HepG2 (cell line): ENCODE measurements around the gene LCN12. TPM values are rescaled to one million over a fixed set of nuclear protein-coding genes. Genes with fewer than 3 reads are reported as not detected.

Experiments used
- ATAC-seq: fragments of 200-7000 bp; cut with Tn5 transposase; 3 replicates; pipeline ENCODE4 v1.9.1; 2020; ENCODE audit warnings: mild to moderate bottlenecking, moderate library complexity
- BruUV-seq: library from RNA; stranded (reverse); fragments of 400-500 nt; replicated peaks from 2 replicates; lab custom pipeline; 2021; lab: Mats Ljungman, UMichigan
- CTCF ChIA-PET: fragments of 300-600 bp; formaldehyde crosslinking; extraction: SDS; loops from one replicate; lab custom pipeline; 2021; ENCODE audit warnings: low total read pairs, inconsistent platforms, low intra/inter-chr PET ratio; lab: Yijun Ruan, JAX
- POLR2A ChIA-PET: fragments of 350-600 bp; sonication (Branson Sonifier 250); formaldehyde crosslinking; loops from one replicate; lab custom pipeline; 2020; ENCODE audit warnings: antibody characterized with exemption, inconsistent platforms; lab: Yijun Ruan, JAX
- DNase-seq: peaks from one replicate; pipeline ENCODE4 v3.0.0-alpha.2; 2015; ENCODE audit warnings: low spot score
- FAIRE-seq: peaks from 3 replicates; lab custom pipeline; 2011; peaks lifted over from hg19 to GRCh38; lab: Jason Lieb, UNC
- H2AFZ ChIP-seq: one replicate; pipeline ENCODE4 v1.6.1; 2011; ENCODE audit warnings: low read length, inconsistent platforms
- H3K27ac ChIP-seq: fragments of 300-600 bp; 3 replicates; pipeline ENCODE4 v1.8.0; 2011; ENCODE audit warnings: mixed run types, mild to moderate bottlenecking, mixed read lengths, low read length, inconsistent platforms; ENCODE audit not compliant: insufficient read depth; ENCODE audit errors: extremely low read length
- H3K27me3 ChIP-seq, 2 experiments: fragments of 200-600 bp in 1 of 2; 2 replicates in 1 of 2; 3 replicates in 1 of 2; pipeline versions ENCODE4 v1.6.0 to v1.8.0; 2011; ENCODE audit warnings: low read length in 2 of 2, mild to moderate bottlenecking in 2 of 2, moderate library complexity in 2 of 2, inconsistent platforms in 1 of 2; ENCODE audit not compliant: insufficient read depth in 2 of 2, control insufficient read depth in 1 of 2
- H3K36me3 ChIP-seq, 2 experiments: fragments of 200-600 bp in 1 of 2; replicated peaks in 1 of 2; 2 replicates in 1 of 2; 3 replicates in 1 of 2; pipeline versions ENCODE4 v1.5.1 to v1.8.0; 2011; ENCODE audit warnings: low read length in 2 of 2, inconsistent platforms in 1 of 2; ENCODE audit not compliant: insufficient read depth in 2 of 2, control insufficient read depth in 1 of 2
- H3K4me1 ChIP-seq: 2 replicates; pipeline ENCODE4 v1.5.1; 2012; ENCODE audit warnings: low read length, inconsistent platforms; ENCODE audit not compliant: insufficient read depth
- H3K4me2 ChIP-seq: 2 replicates; pipeline ENCODE4 v1.6.0; 2011; ENCODE audit warnings: low read depth, low read length, inconsistent platforms
- H3K4me3 ChIP-seq, 3 experiments: fragments of 200-600 bp in 1 of 3; sonication (generic), shearing (Covaris generic) in 1 of 3; replicated peaks in 1 of 3; 2 replicates each; pipeline ENCODE4 v1.5.1; 2011 to 2016; ENCODE audit warnings: low read length in 3 of 3, inconsistent platforms in 2 of 3, low read depth in 2 of 3, mild to moderate bottlenecking in 2 of 3, control low read depth in 1 of 3, mixed read lengths in 1 of 3; ENCODE audit not compliant: insufficient read depth in 1 of 3
- H3K79me2 ChIP-seq: one replicate; pipeline ENCODE4 v1.6.1; 2011; ENCODE audit warnings: low read length, inconsistent platforms; ENCODE audit not compliant: insufficient read depth
- H3K9ac ChIP-seq: 2 replicates; pipeline ENCODE4 v1.6.0; 2011; ENCODE audit warnings: mild to moderate bottlenecking, low read depth, low read length, inconsistent platforms; ENCODE audit not compliant: insufficient read depth
- H3K9me3 ChIP-seq: 2 replicates; pipeline ENCODE4 v1.5.1; 2012; ENCODE audit warnings: mild to moderate bottlenecking, low read length
- H4K20me1 ChIP-seq: 2 replicates; pipeline ENCODE4 v1.6.0; 2011; ENCODE audit warnings: inconsistent platforms, mild to moderate bottlenecking, low read length, moderate library complexity; ENCODE audit not compliant: insufficient read depth
- BCL3 ChIP-seq: sonication (generic); formaldehyde crosslinking; IDR thresholded peaks from 2 replicates; pipeline ENCODE4 v1.5.1; 2020; ENCODE audit warnings: mild to moderate bottlenecking, missing genetic modification reagents, moderate library complexity
- GFI1 ChIP-seq: sonication (generic); formaldehyde crosslinking; IDR thresholded peaks from 2 replicates; pipeline ENCODE4 v1.5.0; 2020; ENCODE audit warnings: missing genetic modification reagents, mild to moderate bottlenecking, borderline replicate concordance
- HIVEP1 ChIP-seq: sonication (generic); formaldehyde crosslinking; IDR thresholded peaks from 2 replicates; pipeline ENCODE4 v1.4.0; 2020; ENCODE audit warnings: mild to moderate bottlenecking, missing genetic modification reagents
- IKZF4 ChIP-seq: sonication (generic); formaldehyde crosslinking; IDR thresholded peaks from 2 replicates; pipeline ENCODE4 v1.5.1; 2020; ENCODE audit warnings: borderline replicate concordance, mild to moderate bottlenecking, low read depth, missing genetic modification reagents; ENCODE audit errors: not compliant biosample characterization
- MBNL3 ChIP-seq: fragments of 250-450 bp; sonication (Bioruptor Pico); conservative IDR thresholded peaks from 2 replicates; pipeline ENCODE4 v1.8.0; 2022; ENCODE audit warnings: mild to moderate bottlenecking, inconsistent platforms
- NR2F1 ChIP-seq, 2 experiments: fragments of 450-650 bp in 1 of 2; formaldehyde crosslinking in 1 of 2; IDR thresholded peaks; 2 replicates each; pipeline versions ENCODE4 v1.5.0 to v1.6.1; 2016 to 2020; ENCODE audit warnings: mild to moderate bottlenecking in 1 of 2, missing compliant biosample characterization in 1 of 2, missing genetic modification reagents in 1 of 2, moderate library complexity in 1 of 2
- NR2F2 ChIP-seq: IDR thresholded peaks from 2 replicates; pipeline ENCODE4 v1.6.1; 2012; ENCODE audit warnings: low read depth, inconsistent platforms, borderline replicate concordance
- NR2F6 ChIP-seq, 2 experiments: IDR thresholded peaks; 2 replicates each; pipeline ENCODE4 v1.6.1; 2016; ENCODE audit warnings: antibody characterized with exemption in 1 of 2, mild to moderate bottlenecking in 1 of 2
- RARA ChIP-seq: IDR thresholded peaks from 2 replicates; pipeline ENCODE4 v1.6.1; 2016; ENCODE audit warnings: missing genetic modification reagents, missing compliant biosample characterization
- SOX6 ChIP-seq, 2 experiments: fragments of 450-650 bp in 1 of 2; sonication (generic) in 1 of 2; formaldehyde crosslinking in 1 of 2; IDR thresholded peaks; 2 replicates each; pipeline versions ENCODE4 v1.4.0 to v1.6.1; 2017 to 2020; ENCODE audit warnings: antibody characterized with exemption in 1 of 2, mild to moderate bottlenecking in 1 of 2, missing genetic modification reagents in 1 of 2
- TFAP4 ChIP-seq: sonication (generic); IDR thresholded peaks from 2 replicates; pipeline ENCODE4 v1.6.1; 2016; ENCODE audit warnings: low read depth, borderline replicate concordance
- UBTF ChIP-seq: sonication (generic); formaldehyde crosslinking; IDR thresholded peaks from 2 replicates; pipeline ENCODE4 v1.4.0; 2020; ENCODE audit warnings: mild to moderate bottlenecking, missing genetic modification reagents
- ZFX ChIP-seq: sonication (generic); formaldehyde crosslinking; IDR thresholded peaks from 2 replicates; pipeline ENCODE4 v1.4.0; 2020; ENCODE audit warnings: mild to moderate bottlenecking, low read depth, missing genetic modification reagents, moderate library complexity
- ZNF362 ChIP-seq: sonication (generic); formaldehyde crosslinking; IDR thresholded peaks from 2 replicates; pipeline ENCODE4 v1.4.0; 2020; ENCODE audit warnings: missing genetic modification reagents, mild to moderate bottlenecking, borderline replicate concordance
- ZNF883 ChIP-seq: sonication (generic); formaldehyde crosslinking; IDR thresholded peaks from 2 replicates; pipeline ENCODE4 v1.5.1; 2020; ENCODE audit warnings: mild to moderate bottlenecking, missing genetic modification reagents; ENCODE audit errors: not compliant biosample characterization
- ZSCAN25 ChIP-seq: sonication (generic); formaldehyde crosslinking; IDR thresholded peaks from 2 replicates; pipeline ENCODE4 v1.8.0; 2022; ENCODE audit warnings: mild to moderate bottlenecking, missing genetic modification reagents
- WGBS: methylation state at CpG from one replicate; pipeline ENCODE4 v1.1.6; 2017; ENCODE audit warnings: low lambda C conversion rate; 5-methylcytosine and 5-hydroxymethylcytosine counted together
- in situ Hi-C: cut with HindIII; loops from 2 replicates; pipeline ENCODE4 v1.10.0; 2017; ENCODE audit warnings: low pct_unique_long_range_greater_than_20kb; ENCODE audit not compliant: extremely low pct_ligation_motif_present
- intact Hi-C: fragments of 100-400 bp; cut with micrococcal nuclease; formaldehyde crosslinking; loops from one replicate; pipeline ENCODE4 v1.10.0; 2022; ENCODE audit not compliant: unreplicated experiment
- polyA plus RNA-seq, 8 experiments: library from polyadenylated mRNA; depleted of rRNA in 3 of 8; stranded (reverse) in 7 of 8; unstranded in 1 of 8; fragments of >200 nt; fragmentation: Illumina TruSeq in 4 of 8; extraction: Trizol in 4 of 8; gene quantifications; 2 replicates each; pipeline versions ENCODE4 v1.2.1 to v1.2.3, GENCODE V29; 2011 to 2016; ENCODE audit warnings: low read depth in 4 of 8, missing spikeins in 1 of 8, mixed read lengths in 1 of 8; ENCODE audit not compliant: insufficient read depth in 1 of 8
- total RNA-seq, 5 experiments: library from RNA; depleted of rRNA; stranded (reverse); fragments of >200 nt; fragmentation: Illumina TruSeq; extraction: Trizol; gene quantifications; 2 replicates each; pipeline ENCODE4 v1.2.3, GENCODE V29; 2016; ENCODE audit warnings: low read depth in 1 of 5

Gene LCN12
- total and polyA plus RNA-seq, 2 of the 13 experiments (the other 11 are each of a cell fraction or from before 2014, with no cell fraction given): 3.4 to 6.9 TPM

GRCh38 chr9:136968333-136969127 lies 16.5 kb downstream of the LCN12 start:
- Histone ChIP-seq H4K20me1 (no peaks in the 10 kb centered on the region), H3K9me3 (no peaks in the 10 kb centered on the region), H3K4me2 (no peak overlapping the region), H3K79me2 (no peaks in the 10 kb centered on the region), H3K27me3 (peaks cover 23 to 66% of the 10 kb centered on the region in 2 experiments), H3K27ac (no peak overlapping the region), H3K4me1 (peaks cover 55% of the 10 kb centered on the region), H3K4me3 (no peak overlapping the region; a peak in 1 of 6 replicates), H3K9ac (no peak overlapping the region), H3K36me3 (no peaks in the 10 kb centered on the region), H2AFZ (no peak overlapping the region)
- DNase-seq (no peak), FAIRE-seq (no peak), ATAC-seq (peak; percentile 51)
- ChIA-PET POLR2A (interaction anchor here (0.8 kb wide), 1 partner anchor 31 kb away, joined by 3 read pairs; no protein-coding TSS in a partner anchor), CTCF (no interaction called here)
- BruUV-seq: no TSS peak
- in situ Hi-C loops (no loop called here), intact Hi-C loops (loop anchor here (2.0 kb wide), 1 partner anchor 20 kb away; no protein-coding TSS in a partner anchor)
- WGBS: 6% methylated on average over 7 of the region's 17 CpGs
- TF ChIP-seq ZNF362 (no peak), NR2F2 (0 out of 2 replicates have a peak, but pooled peaks have one; percentile 17), ZSCAN25 (0 out of 2 replicates have a peak, but pooled peaks have one; percentile 28), ZNF883 (CRISPR knock-in tag) (peak; percentile 9), NR2F1 (CRISPR knock-in tag; IDR thresholded peaks at IDR 0.05) (peak in 1 of 2 experiments; percentile 55; a peak in 1 of 4 replicates), TFAP4 (0 out of 2 replicates have a peak, but pooled peaks have one; percentile 20), MBNL3 (no peak), SOX6 (IDR thresholded peaks at IDR 0.05) (no peak), SOX6 (CRISPR knock-in tag; IDR thresholded peaks at IDR 0.05) (0 out of 2 replicates have a peak, but pooled peaks have one; percentile 6), NR2F6 (IDR thresholded peaks at IDR 0.05) (peak; percentile 56; the same call in 1 of the 2 replicates), NR2F6 (CRISPR knock-in tag; IDR thresholded peaks at IDR 0.05) (peak; percentile 53; the same call in 1 of the 2 replicates), ZFX (CRISPR knock-in tag) (peak; percentile 34; the same call in 1 of the 2 replicates), GFI1 (CRISPR knock-in tag) (no peak), IKZF4 (CRISPR knock-in tag) (peak; percentile 37), RARA (CRISPR knock-in tag) (peak; percentile 40; the same call in 1 of the 2 replicates), BCL3 (CRISPR knock-in tag) (0 out of 2 replicates have a peak, but pooled peaks have one; percentile 74), HIVEP1 (CRISPR knock-in tag) (peak; percentile 49; the same call in 1 of the 2 replicates), UBTF (peak; percentile 37; the same call in 1 of the 2 replicates)
